ENCODE measurements around the gene GUCY1A1. TPM values are rescaled to one million over a fixed set of nuclear protein-coding genes. Genes with fewer than 3 reads are reported as not detected.

GUCY1A1 gene
- total RNA-seq, 2 experiments from 2014 or later = not detected

DNA sequence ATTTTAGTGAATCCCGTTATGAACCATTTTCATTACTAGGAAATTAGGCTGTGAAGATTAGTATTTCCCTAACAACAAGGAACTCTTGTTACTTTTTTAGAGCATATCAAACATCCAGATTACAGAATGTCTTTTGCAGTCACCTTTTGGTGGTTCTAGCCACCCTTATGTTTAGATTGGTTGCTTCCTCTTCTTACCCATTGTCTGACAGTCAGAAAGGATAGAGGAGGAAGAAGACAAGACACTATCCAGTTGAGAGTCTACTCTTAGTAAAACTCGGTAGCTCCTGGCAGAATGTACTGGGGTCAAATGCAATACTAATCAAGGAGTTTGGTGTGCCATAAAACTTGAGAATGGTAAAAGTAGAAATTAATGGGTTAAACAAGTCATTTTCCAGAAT lies 1.6 kb upstream of the GUCY1A1 start:
- DNase-seq (no peak), ATAC-seq (no peak)
- Mint-ChIP-seq H3K36me3 (ENCODE audit: low read depth) (no peaks in the 10 kb centered on the region), H3K27me3 (peaks cover 48% of the 10 kb centered on the region), H3K9me3 (ENCODE audit: low read depth) (no peaks in the 10 kb centered on the region), H3K4me3 (no peak overlapping the region), H3K4me1 (peaks cover 15% of the 10 kb centered on the region), H3K27ac (no peak overlapping the region)
- intact Hi-C loops (cut with DNase I, micrococcal nuclease) = no loop called here
- ChIA-PET POLR2A (no interaction called here), CTCF (no interaction called here)

DNA sequence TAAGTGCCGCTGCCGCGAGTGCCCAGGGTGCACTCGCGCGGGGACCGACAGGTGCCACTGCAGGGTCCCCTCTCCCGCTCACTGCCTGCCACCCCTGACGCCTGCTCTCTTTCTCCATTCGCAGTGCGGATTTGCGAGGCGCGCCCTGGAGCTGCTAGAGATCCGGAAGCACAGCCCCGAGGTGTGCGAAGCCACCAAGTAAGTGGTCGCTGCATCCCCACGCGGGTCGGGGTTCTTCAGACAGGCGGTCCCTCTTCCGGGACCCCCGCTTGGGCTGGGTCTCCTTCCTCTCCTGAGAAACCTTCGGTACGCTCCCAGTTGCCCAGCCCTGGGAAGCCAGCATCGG lies 547 bp downstream of the GUCY1A1 start:
- no peaks in the 10 kb centered on the region for H3K36me3 Mint-ChIP-seq (ENCODE audit: low read depth)
- H3K27me3 Mint-ChIP-seq = peaks cover 63% of the 10 kb centered on the region
- intact Hi-C loops (cut with DNase I, micrococcal nuclease) = loop anchor here in 1 of 2 experiments (1.0 kb wide), 1 partner anchor 92 kb away; the partner anchor contains the start of gene GUCY1B1
- peak overlapping the region; percentile 67 for H3K4me3 Mint-ChIP-seq
- ATAC-seq (peak; percentile 66), DNase-seq (peak; percentile 46)
- no peak overlapping the region for H3K27ac Mint-ChIP-seq
- ChIA-PET POLR2A (no interaction called here), CTCF (interaction anchor here (0.7 kb wide), 1 partner anchor 287 kb away, joined by 3 read pairs; the partner anchor contains the start of gene CTSO)
- H3K4me1 Mint-ChIP-seq = peaks cover 15% of the 10 kb centered on the region
- no peaks in the 10 kb centered on the region for H3K9me3 Mint-ChIP-seq (ENCODE audit: low read depth)

DNA sequence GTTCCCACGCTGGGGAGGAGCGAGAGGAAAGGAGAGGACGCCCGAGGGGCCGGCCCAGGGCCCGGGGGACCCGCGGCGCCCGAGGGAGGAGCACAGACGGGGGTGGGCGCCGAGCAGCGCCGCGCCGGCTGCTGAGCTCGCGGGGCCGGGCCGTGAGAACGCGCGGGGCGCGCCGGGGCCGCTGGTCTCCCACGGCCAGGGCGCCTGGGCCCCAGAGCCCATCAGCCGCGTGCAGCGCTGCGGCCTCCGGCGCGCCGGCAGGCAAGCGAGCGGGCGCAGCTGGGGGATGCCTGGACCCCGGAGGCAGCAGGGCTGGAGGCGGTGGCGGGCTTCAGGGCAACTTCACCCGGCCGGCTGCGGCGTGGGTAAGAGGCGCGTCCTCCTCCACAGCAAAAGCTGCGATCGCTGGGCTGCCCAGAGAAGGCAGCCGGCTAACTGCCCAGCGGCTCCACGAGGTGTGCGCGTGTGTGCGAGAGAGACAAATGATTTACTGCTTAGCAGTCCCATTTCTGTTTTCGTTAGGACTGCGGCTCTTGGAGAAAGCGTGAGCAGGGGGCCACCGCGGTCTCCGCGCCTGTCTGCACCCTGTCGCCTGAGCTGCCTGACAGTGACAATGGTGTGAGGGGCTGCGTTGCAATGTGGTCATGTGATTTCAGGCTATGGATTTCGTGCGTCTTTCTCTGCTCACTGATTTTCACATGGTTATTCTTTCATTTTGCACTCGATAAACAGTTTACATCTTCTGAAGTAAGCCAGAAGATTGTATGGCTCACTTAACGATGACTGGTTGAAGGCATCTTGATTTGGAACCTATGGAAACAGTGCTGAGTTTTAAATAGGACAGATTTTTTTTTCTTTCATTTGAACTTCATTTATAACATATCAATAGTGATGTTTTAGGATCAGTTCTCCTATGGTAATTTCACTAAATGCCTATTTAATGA lies 1.2 kb downstream of the GUCY1A1 start:
- Mint-ChIP-seq H3K27me3 (peaks cover 60% of the 10 kb centered on the region), H3K36me3 (ENCODE audit: low read depth) (no peaks in the 10 kb centered on the region), H3K27ac (no peak overlapping the region), H3K4me3 (peak overlapping the region; percentile 67), H3K4me1 (peaks cover 15% of the 10 kb centered on the region), H3K9me3 (ENCODE audit: low read depth) (no peaks in the 10 kb centered on the region)
- ATAC-seq = peak; percentile 51
- POLR2A ChIA-PET = no interaction called here
- CTCF ChIA-PET = interaction anchor here (0.7 kb wide), 1 partner anchor 286 kb away, joined by 3 read pairs; the partner anchor contains the start of gene CTSO
- intact Hi-C loops (cut with DNase I, micrococcal nuclease) = loop anchor here in 1 of 2 experiments (1.0 kb wide), 1 partner anchor 91 kb away; the partner anchor contains the start of gene GUCY1B1
- DNase-seq = peak; percentile 17

DNA sequence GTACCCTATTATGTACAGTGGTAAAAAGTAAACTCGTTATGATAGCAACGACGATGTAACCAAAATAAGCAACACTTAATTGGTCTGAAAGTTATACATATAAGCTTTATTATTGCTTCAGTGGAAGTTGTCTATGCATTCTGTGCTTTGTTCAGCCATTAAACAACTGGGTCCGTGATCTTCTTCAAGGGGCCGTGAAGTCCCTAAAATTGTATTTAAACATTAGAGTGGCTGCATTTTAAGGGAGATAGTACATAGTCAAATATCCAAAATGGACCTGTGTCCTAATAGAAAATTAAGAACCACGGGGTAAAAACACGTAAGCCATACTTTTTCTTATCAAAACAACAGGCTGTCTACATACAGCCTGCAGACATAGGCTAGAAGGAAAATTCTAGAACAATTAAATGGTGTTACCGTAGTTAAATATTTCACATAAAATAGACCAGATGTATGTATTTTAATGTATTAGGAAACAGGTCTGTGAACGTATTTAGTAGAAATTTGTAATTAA lies 2.1 kb downstream of the GUCY1A1 start:
- peaks cover 15% of the 10 kb centered on the region for H3K4me1 Mint-ChIP-seq
- H3K36me3 Mint-ChIP-seq (ENCODE audit: low read depth) = no peaks in the 10 kb centered on the region
- H3K9me3 Mint-ChIP-seq (ENCODE audit: low read depth) = no peaks in the 10 kb centered on the region
- ChIA-PET CTCF (no interaction called here), POLR2A (no interaction called here)
- no peak for DNase-seq
- intact Hi-C loops (cut with DNase I, micrococcal nuclease) = no loop called here
- H3K27me3 Mint-ChIP-seq = peaks cover 60% of the 10 kb centered on the region
- no peak overlapping the region for H3K4me3 Mint-ChIP-seq
- no peak for ATAC-seq
- no peak overlapping the region for H3K27ac Mint-ChIP-seq

- H3K27me3 Mint-ChIP-seq = peaks cover 39% of the 10 kb centered on the region
- H3K4me1 Mint-ChIP-seq = peaks cover 5% of the 10 kb centered on the region
- CTCF ChIA-PET = no interaction called here
- ATAC-seq (no peak), DNase-seq (no peak)
- intact Hi-C loops (cut with DNase I, micrococcal nuclease) = no loop called here
- POLR2A ChIA-PET = no interaction called here
- H3K36me3 Mint-ChIP-seq (ENCODE audit: low read depth) = no peaks in the 10 kb centered on the region
- H3K27ac Mint-ChIP-seq = no peak overlapping the region
- no peak overlapping the region for H3K4me3 Mint-ChIP-seq
- H3K9me3 Mint-ChIP-seq (ENCODE audit: low read depth) = no peaks in the 10 kb centered on the region
Observed at GRCh38 chr4:155672342-155672741, 5.7 kb downstream of the GUCY1A1 start.

- H3K4me1 Mint-ChIP-seq = no peaks in the 10 kb centered on the region
- CTCF ChIA-PET = interaction anchor here (0.6 kb wide), 1 partner anchor 601 kb away, joined by 3 read pairs; no protein-coding TSS in a partner anchor
- H3K36me3 Mint-ChIP-seq (ENCODE audit: low read depth) = no peaks in the 10 kb centered on the region
- peaks cover 32% of the 10 kb centered on the region for H3K27me3 Mint-ChIP-seq
- H3K4me3 Mint-ChIP-seq = no peak overlapping the region
- DNase-seq (no peak), ATAC-seq (no peak)
- H3K9me3 Mint-ChIP-seq (ENCODE audit: low read depth) = no peaks in the 10 kb centered on the region
- H3K27ac Mint-ChIP-seq = no peak overlapping the region
- POLR2A ChIA-PET = no interaction called here
- intact Hi-C loops (cut with DNase I, micrococcal nuclease) = no loop called here
Observed at GRCh38 chr4:155673453-155673979, 6.9 kb downstream of the GUCY1A1 start.

DNA sequence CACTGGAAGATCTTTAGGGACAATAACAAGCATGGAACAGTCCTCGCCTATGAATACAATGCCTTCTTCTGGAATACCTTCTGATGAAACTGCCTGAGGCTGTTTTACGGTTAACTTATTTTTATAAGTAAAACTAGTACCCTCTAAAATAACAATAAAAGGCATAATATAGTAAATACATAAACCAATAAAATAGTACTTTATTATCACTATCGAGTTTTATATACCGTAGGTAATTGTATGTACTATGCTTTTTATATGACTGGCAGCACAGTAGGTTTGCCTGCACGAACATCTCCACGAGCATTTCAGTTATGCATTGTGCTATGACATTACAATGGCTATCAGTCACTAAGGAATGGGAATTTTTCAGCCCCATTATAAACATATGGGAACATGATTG lies 8.0 kb downstream of the GUCY1A1 start:
- ChIA-PET CTCF (no interaction called here), POLR2A (no interaction called here)
- H3K4me3 Mint-ChIP-seq = no peak overlapping the region
- intact Hi-C loops (cut with DNase I, micrococcal nuclease) = no loop called here
- DNase-seq = no peak
- H3K9me3 Mint-ChIP-seq (ENCODE audit: low read depth) = no peaks in the 10 kb centered on the region
- ATAC-seq = no peak
- H3K36me3 Mint-ChIP-seq (ENCODE audit: low read depth) = no peaks in the 10 kb centered on the region
- peaks cover 29% of the 10 kb centered on the region for H3K27me3 Mint-ChIP-seq
- no peak overlapping the region for H3K27ac Mint-ChIP-seq
- no peaks in the 10 kb centered on the region for H3K4me1 Mint-ChIP-seq

GRCh38 chr4:155675709-155676429 lies 9.2 kb downstream of the GUCY1A1 start:
- intact Hi-C loops (cut with DNase I, micrococcal nuclease) = no loop called here
- no peak overlapping the region for H3K27ac Mint-ChIP-seq
- no peak overlapping the region for H3K4me3 Mint-ChIP-seq
- ATAC-seq (no peak), DNase-seq (no peak)
- CTCF ChIA-PET = interaction anchor here (0.6 to 1.0 kb wide), 2 partner anchors 165 to 1154 kb away, joined by 3 read pairs; no protein-coding TSS in a partner anchor
- POLR2A ChIA-PET = interaction anchor here (0.6 kb wide), 1 partner anchor 82 kb away, joined by 3 read pairs; no protein-coding TSS in a partner anchor
- no peaks in the 10 kb centered on the region for H3K36me3 Mint-ChIP-seq (ENCODE audit: low read depth)
- peaks cover 20% of the 10 kb centered on the region for H3K27me3 Mint-ChIP-seq
- no peaks in the 10 kb centered on the region for H3K4me1 Mint-ChIP-seq
- no peaks in the 10 kb centered on the region for H3K9me3 Mint-ChIP-seq (ENCODE audit: low read depth)

DNA sequence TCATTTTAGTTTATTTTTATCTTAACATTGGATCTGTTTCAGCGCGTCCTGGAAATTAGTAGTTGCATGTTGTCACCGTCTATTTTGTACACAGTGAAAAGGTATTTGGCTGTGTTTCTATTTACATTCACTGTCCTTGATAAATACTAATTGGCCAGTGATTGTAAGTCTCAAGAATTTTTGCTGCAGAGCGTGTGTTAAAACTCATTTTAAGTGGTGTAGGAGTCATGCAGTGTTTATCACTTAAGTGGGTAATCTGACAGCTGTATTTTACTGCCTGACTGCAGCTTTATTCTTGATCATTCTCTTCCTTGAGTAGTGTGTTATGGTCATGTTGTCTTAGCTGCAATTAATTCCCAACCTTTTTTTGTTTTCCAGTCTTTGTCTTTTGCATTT lies 9.8 kb downstream of the GUCY1A1 start:
- Mint-ChIP-seq H3K27ac (no peak overlapping the region), H3K4me1 (no peaks in the 10 kb centered on the region), H3K9me3 (ENCODE audit: low read depth) (no peaks in the 10 kb centered on the region), H3K36me3 (ENCODE audit: low read depth) (no peaks in the 10 kb centered on the region), H3K4me3 (no peak overlapping the region), H3K27me3 (peaks cover 15% of the 10 kb centered on the region)
- POLR2A ChIA-PET = no interaction called here
- no peak for ATAC-seq
- intact Hi-C loops (cut with DNase I, micrococcal nuclease) = no loop called here
- CTCF ChIA-PET = interaction anchor here (1.0 kb wide), 1 partner anchor 164 kb away, joined by 3 read pairs; no protein-coding TSS in a partner anchor
- DNase-seq = no peak

GRCh38 chr4:155678011-155678410 lies 11.4 kb downstream of the GUCY1A1 start:
- intact Hi-C loops (cut with DNase I, micrococcal nuclease) = no loop called here
- ATAC-seq (no peak), DNase-seq (no peak)
- POLR2A ChIA-PET = no interaction called here
- peaks cover 14% of the 10 kb centered on the region for H3K27me3 Mint-ChIP-seq
- no peaks in the 10 kb centered on the region for H3K9me3 Mint-ChIP-seq (ENCODE audit: low read depth)
- no peak overlapping the region for H3K27ac Mint-ChIP-seq
- no peaks in the 10 kb centered on the region for H3K4me1 Mint-ChIP-seq
- no peak overlapping the region for H3K4me3 Mint-ChIP-seq
- no peaks in the 10 kb centered on the region for H3K36me3 Mint-ChIP-seq (ENCODE audit: low read depth)
- CTCF ChIA-PET = no interaction called here

DNA sequence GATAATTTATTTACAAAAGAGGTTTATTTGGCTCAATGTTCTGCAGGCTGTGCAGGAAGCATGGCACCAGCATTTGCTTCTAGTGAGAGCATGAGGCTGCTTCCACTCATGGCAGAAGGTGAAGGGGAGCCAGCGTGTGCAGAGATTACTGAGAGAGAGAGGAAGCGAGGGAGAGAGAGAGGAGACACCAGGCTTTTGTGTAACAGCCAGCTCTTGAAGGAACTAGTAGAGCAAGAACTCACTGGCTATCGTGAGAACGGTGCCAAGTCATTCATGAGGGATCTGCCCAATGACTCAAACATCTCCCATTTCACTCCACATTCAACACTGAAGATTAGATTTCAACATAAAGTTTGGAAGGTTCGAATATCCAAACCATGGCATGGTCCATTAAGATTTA lies 12.7 kb downstream of the GUCY1A1 start:
- peaks cover 8% of the 10 kb centered on the region for H3K27me3 Mint-ChIP-seq
- H3K36me3 Mint-ChIP-seq (ENCODE audit: low read depth) = no peaks in the 10 kb centered on the region
- ATAC-seq (no peak), DNase-seq (no peak)
- no peak overlapping the region for H3K27ac Mint-ChIP-seq
- ChIA-PET POLR2A (no interaction called here), CTCF (no interaction called here)
- no peaks in the 10 kb centered on the region for H3K4me1 Mint-ChIP-seq
- intact Hi-C loops (cut with DNase I, micrococcal nuclease) = no loop called here
- no peaks in the 10 kb centered on the region for H3K9me3 Mint-ChIP-seq (ENCODE audit: low read depth)
- no peak overlapping the region for H3K4me3 Mint-ChIP-seq

Data from activated CD4-positive, alpha-beta T cell treated with anti-CD3 and anti-CD28 coated beads for 36 hours (primary cell).